AG10803 (cell line): ENCODE results near the gene DSC1.

Experiments used
- DNase-seq: peaks from one replicate; pipeline ENCODE4 v3.0.0; 2010; ENCODE audit warnings: low read depth
- H3K4me3 ChIP-seq: 2 replicates; pipeline ENCODE4 v1.5.1; 2011; ENCODE audit warnings: mild to moderate bottlenecking, low read length, control low read depth
- CTCF ChIP-seq: conservative IDR thresholded peaks from 2 replicates; pipeline ENCODE4 v1.5.1; 2011; ENCODE audit warnings: mild to moderate bottlenecking, low read length, control low read depth, inconsistent platforms

Gene DSC1

GRCh38 chr18:31099450-31100230 is 63.0 kb downstream of the DSC1 start:
- no peak for DNase-seq

GRCh38 chr18:31098878-31099277 is 63.8 kb downstream of the DSC1 start:
- DNase-seq: no peak
- no peak for TF ChIP-seq CTCF
- H3K4me3 ChIP-seq: no peak overlapping the region

More at GRCh38 chr18:31099450-31100230, 63.0 kb downstream of the DSC1 start:
- no peak for TF ChIP-seq CTCF
- no peak overlapping the region for H3K4me3 ChIP-seq

- no peak for TF ChIP-seq CTCF
- no peak for DNase-seq
- H3K4me3 ChIP-seq: no peak overlapping the region
Observed at GRCh38 chr18:31097666-31098065, 65.0 kb downstream of the DSC1 start.

- no peak for TF ChIP-seq CTCF
Observed at GRCh38 chr18:31093880-31094279, 68.8 kb downstream of the DSC1 start.

GRCh38 chr18:31093294-31093693 is 69.4 kb downstream of the DSC1 start:
- H3K4me3 ChIP-seq: no peak overlapping the region
- no peak for TF ChIP-seq CTCF
- DNase-seq: no peak

More at GRCh38 chr18:31093880-31094279, 68.8 kb downstream of the DSC1 start:
- H3K4me3 ChIP-seq: no peak overlapping the region
- DNase-seq: no peak

GRCh38 chr18:31091350-31091749 is 71.3 kb downstream of the DSC1 start:
- no peak for TF ChIP-seq CTCF
- no peak overlapping the region for H3K4me3 ChIP-seq
- DNase-seq: no peak

GRCh38 chr18:31088532-31088931 is 74.1 kb downstream of the DSC1 start:
- no peak overlapping the region for H3K4me3 ChIP-seq
- DNase-seq: no peak
- TF ChIP-seq CTCF: no peak
